Aorta (tissue), 5 donors: ENCODE measurements around the gene CCDC6. TPM values are rescaled to one million over a fixed set of nuclear protein-coding genes. Genes with fewer than 3 reads are reported as not detected.

Experiments used
- ATAC-seq: fragments of 200-7000 bp; cut with Tn5 transposase; one replicate; pipeline ENCODE4 v1.9.1; 2022; ENCODE audit warnings: moderate library complexity; ENCODE audit not compliant: low FRiP score
- DNase-seq, 2 donors: peaks; one replicate each; pipeline ENCODE4 v3.0.0-alpha.2; 2020
- H3K27ac ChIP-seq, 2 donors: one replicate each; pipeline ENCODE4 v1.5.1; 2013; ENCODE audit warnings: low read length in 2 of 2, mild to moderate bottlenecking in 2 of 2, moderate library complexity in 2 of 2, control low read depth in 1 of 2, inconsistent platforms in 1 of 2, low read depth in 1 of 2
- H3K27me3 ChIP-seq, 2 donors: one replicate each; pipeline ENCODE4 v1.6.1; 2013; ENCODE audit warnings: control low read depth in 1 of 2, low read length in 1 of 2, mild to moderate bottlenecking in 1 of 2, moderate library complexity in 1 of 2; ENCODE audit not compliant: insufficient read depth in 2 of 2, control insufficient read depth in 1 of 2
- H3K36me3 ChIP-seq, 2 donors: one replicate each; pipeline ENCODE4 v1.6.1; 2013; ENCODE audit warnings: control low read depth in 1 of 2, low read length in 1 of 2, mild to moderate bottlenecking in 1 of 2; ENCODE audit not compliant: insufficient read depth in 2 of 2, control insufficient read depth in 1 of 2
- H3K4me1 ChIP-seq, 2 donors: one replicate each; pipeline ENCODE4 v1.6.1; 2013; ENCODE audit warnings: low read length in 2 of 2, control low read depth in 1 of 2, mild to moderate bottlenecking in 1 of 2, moderate library complexity in 1 of 2; ENCODE audit not compliant: insufficient read depth in 2 of 2, control insufficient read depth in 1 of 2
- H3K4me3 ChIP-seq, 2 donors: one replicate each; pipeline ENCODE4 v1.5.1; 2013; ENCODE audit warnings: low read length in 2 of 2, control low read depth in 1 of 2, mild to moderate bottlenecking in 1 of 2
- H3K9me3 ChIP-seq: one replicate; pipeline ENCODE4 v1.6.1; 2013; ENCODE audit warnings: mild to moderate bottlenecking, low read length; ENCODE audit not compliant: control insufficient read depth
- WGBS, 2 donors: extraction: QIAGEN DNeasy Blood & Tissue Kit; methylation state at CpG; one replicate each; pipeline ENCODE4 v1.1.7; 2013; 5-methylcytosine and 5-hydroxymethylcytosine counted together
- intact Hi-C, 2 donors: fragments of 100-400 bp; cut with DNase I; formaldehyde crosslinking; loops; one replicate each; pipeline versions ENCODE4 v1.14.2 to v1.15.0; 2022
- polyA plus RNA-seq, 2 donors: library from polyadenylated mRNA; stranded (reverse); fragments of 200-250 nt; gene quantifications; one replicate each; pipeline ENCODE4 v1.2.3, GENCODE V29; 2013
- total RNA-seq, 2 donors: library from RNA; stranded (reverse); fragmentation: NEBNext Ultra II Directional; extraction: Animal tissue kit (Norgen Biotek cat#: 25700); gene quantifications; one replicate each; pipeline ENCODE4 v1.2.1, GENCODE V29; 2021
- donor health status: healthy with polysubstance abuse.
- donor health status: Bipolar disorder and iron deficiency.
- donor health status: DM: no; HTN: no; CAD: no.
- donor health status: DM: no; HTN: no; CAD: no.
- donor health status: DM: yes; HTN: yes; CAD: no.

The CCDC6 gene
- total and polyA plus RNA-seq, 4 donors, result 21.8 to 90.0 (median 51.7) TPM

- Histone ChIP-seq H3K27me3 (no peaks in the 10 kb centered on the region), H3K4me1 (no peaks in the 10 kb centered on the region), H3K9me3 (no peaks in the 10 kb centered on the region), H3K36me3 (no peaks in the 10 kb centered on the region), H3K4me3 (no peak overlapping the region), H3K27ac (no peak overlapping the region)
- whole genome bisulfite sequencing, 2 donors, result 91 to 100% methylated on average over 1 of the region's 1 CpG
- intact Hi-C loops, result loop anchor here (5.0 to 10.0 kb wide), 7 partner anchors 68 to 675 kb away; no protein-coding TSS in a partner anchor
- no peak for ATAC-seq
- DNase-seq, result no peak
Measured at GRCh38 chr10:59909815-59910214, 3.5 kb upstream of the CCDC6 start.

GRCh38 chr10:59908808-59909143, 2.4 kb upstream of the CCDC6 start:
- H3K36me3 ChIP-seq, result no peaks in the 10 kb centered on the region
- H3K27me3 ChIP-seq, result no peaks in the 10 kb centered on the region
- peaks cover 0 to 1% of the 10 kb centered on the region in 2 donors for H3K4me1 ChIP-seq
- no peak overlapping the region for H3K4me3 ChIP-seq
- 23 to 37% methylated on average over 4 of the region's 4 CpGs for WGBS, 2 donors
- H3K27ac ChIP-seq, result peak overlapping the region in 1 of 2 donors; percentile 31
- intact Hi-C loops, result loop anchor here (5.0 to 10.0 kb wide), 7 partner anchors 66 to 674 kb away; no protein-coding TSS in a partner anchor
- H3K9me3 ChIP-seq, result no peaks in the 10 kb centered on the region
- ATAC-seq (no peak), DNase-seq (no peak)

DNA sequence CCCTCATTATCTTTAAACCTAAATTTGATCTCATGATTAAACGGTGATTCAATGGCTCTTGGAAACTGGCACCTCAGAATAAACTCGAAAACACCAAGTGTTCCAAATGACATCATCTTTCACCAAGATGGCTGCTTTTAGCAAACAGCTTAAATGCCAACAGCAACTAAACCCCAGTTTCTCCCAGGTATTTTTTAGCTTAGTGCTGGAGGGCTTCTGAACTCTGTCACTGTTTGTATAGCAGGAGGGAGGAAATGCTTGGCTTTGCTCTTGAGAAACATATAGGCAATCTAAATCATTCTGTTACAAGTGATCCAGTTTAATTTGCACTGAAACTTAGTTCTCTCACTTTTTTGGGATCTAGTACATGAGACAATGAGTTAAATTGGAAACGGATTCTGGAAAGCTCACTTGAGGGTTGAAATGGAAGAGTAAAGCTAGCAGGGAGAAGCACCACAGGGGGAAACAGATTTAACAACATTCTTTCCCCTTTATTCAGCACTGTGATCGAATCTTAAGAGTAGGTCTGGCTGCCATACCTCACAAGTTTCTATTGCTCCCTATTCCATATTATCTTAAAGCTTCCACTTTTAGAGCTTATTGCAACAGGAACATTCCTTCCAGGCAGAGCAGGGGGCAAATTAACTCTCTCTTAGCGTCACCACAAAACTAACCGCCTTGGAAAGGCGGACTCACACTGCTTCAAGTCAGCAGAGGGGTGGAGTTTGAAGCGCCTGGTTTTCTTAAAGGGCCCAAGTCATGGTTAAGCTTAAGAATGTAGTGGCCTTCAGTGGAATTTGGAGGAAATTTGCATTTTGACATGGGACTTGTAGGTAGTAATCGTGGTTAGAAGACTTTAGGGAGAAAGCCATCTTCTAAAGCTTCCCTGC, 1.8 kb upstream of the CCDC6 start:
- H3K4me1 ChIP-seq, result peaks cover 0 to 1% of the 10 kb centered on the region in 2 donors
- H3K27me3 ChIP-seq, result no peaks in the 10 kb centered on the region
- no peaks in the 10 kb centered on the region for H3K9me3 ChIP-seq
- peak in 1 of 2 donors; percentile 83 for DNase-seq
- H3K27ac ChIP-seq, result peak overlapping the region; percentile 91 to 100
- intact Hi-C loops, result loop anchor here (2.0 to 10.0 kb wide), 8 partner anchors 35 to 673 kb away; no protein-coding TSS in a partner anchor
- no peaks in the 10 kb centered on the region for H3K36me3 ChIP-seq
- WGBS, 2 donors, result 0% methylated on average over 9 of the region's 9 CpGs
- peak overlapping the region; percentile 81 to 90 for H3K4me3 ChIP-seq
- peak; percentile 74 for ATAC-seq

DNA sequence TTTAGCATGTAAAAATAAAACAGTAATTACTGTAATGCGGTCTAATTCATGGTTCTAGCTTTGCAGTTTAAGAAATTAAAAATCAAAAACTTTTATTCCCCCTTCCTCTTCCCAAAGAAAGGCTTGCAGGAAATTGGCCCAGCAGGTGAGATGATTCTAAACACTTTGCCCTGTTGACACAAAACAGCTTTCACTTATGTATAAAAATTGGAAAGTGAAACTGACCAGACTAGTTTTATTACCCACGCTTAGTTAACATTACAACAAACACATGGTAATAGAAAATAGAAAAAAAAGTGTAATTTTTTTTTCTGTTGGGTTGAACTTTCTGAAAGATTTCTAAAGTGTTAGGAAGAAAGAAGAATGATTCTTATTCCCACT, 1.2 kb upstream of the CCDC6 start:
- DNase-seq (no peak), ATAC-seq (no peak)
- no peaks in the 10 kb centered on the region for H3K9me3 ChIP-seq
- no peak overlapping the region for H3K4me3 ChIP-seq
- 3 to 7% methylated on average over 2 of the region's 2 CpGs for WGBS, 2 donors
- H3K27ac ChIP-seq, result peak overlapping the region in 1 of 2 donors; percentile 100
- intact Hi-C loops, result loop anchor here (2.0 to 10.0 kb wide), 8 partner anchors 35 to 673 kb away; no protein-coding TSS in a partner anchor
- H3K27me3 ChIP-seq, result no peaks in the 10 kb centered on the region
- H3K4me1 ChIP-seq, result peaks cover 0 to 1% of the 10 kb centered on the region in 2 donors
- no peaks in the 10 kb centered on the region for H3K36me3 ChIP-seq

GRCh38 chr10:59905731-59906416, 482 bp downstream of the CCDC6 start:
- intact Hi-C loops, result loop anchor here (2.0 to 10.0 kb wide), 8 partner anchors 33 to 671 kb away; no protein-coding TSS in a partner anchor
- peak overlapping the region; percentile 82 to 94 for H3K4me3 ChIP-seq
- H3K36me3 ChIP-seq, result no peaks in the 10 kb centered on the region
- peaks cover 1 to 2% of the 10 kb centered on the region in 2 donors for H3K4me1 ChIP-seq
- ATAC-seq (peak; percentile 2), DNase-seq (peak; percentile 57 to 80)
- 0 to 1% methylated on average over 34 to 56 of the region's 56 CpGs for WGBS, 2 donors
- H3K27ac ChIP-seq, result peak overlapping the region; percentile 64 to 81
- H3K9me3 ChIP-seq, result no peaks in the 10 kb centered on the region
- no peaks in the 10 kb centered on the region for H3K27me3 ChIP-seq

GRCh38 chr10:59905066-59905730, 1.2 kb downstream of the CCDC6 start:
- Histone ChIP-seq H3K36me3 (no peaks in the 10 kb centered on the region), H3K9me3 (no peaks in the 10 kb centered on the region), H3K4me3 (peak overlapping the region; percentile 82 to 94), H3K27ac (peak overlapping the region; percentile 64 to 81), H3K27me3 (no peaks in the 10 kb centered on the region), H3K4me1 (peaks cover 1 to 2% of the 10 kb centered on the region in 2 donors)
- ATAC-seq (peak; percentile 47), DNase-seq (peak; percentile 73 to 84)
- 1% methylated on average over 23 of the region's 23 CpGs for WGBS, 2 donors
- intact Hi-C loops, result loop anchor here (5.0 to 10.0 kb wide), 7 partner anchors 63 to 670 kb away; no protein-coding TSS in a partner anchor

- Histone ChIP-seq H3K27me3 (no peaks in the 10 kb centered on the region), H3K4me1 (peaks cover 3 to 5% of the 10 kb centered on the region in 2 donors), H3K9me3 (no peaks in the 10 kb centered on the region), H3K4me3 (peak overlapping the region; percentile 82 to 94), H3K27ac (peak overlapping the region in 1 of 2 donors; percentile 81), H3K36me3 (no peaks in the 10 kb centered on the region)
- DNase-seq, result no peak
- intact Hi-C loops, result loop anchor here (5.0 to 10.0 kb wide), 8 partner anchors 47 to 670 kb away; no protein-coding TSS in a partner anchor
- no peak for ATAC-seq
- 12 to 13% methylated on average over 7 of the region's 7 CpGs for WGBS, 2 donors
Measured at GRCh38 chr10:59904426-59905065, 1.8 kb downstream of the CCDC6 start.

GRCh38 chr10:59903871-59904270, 2.5 kb downstream of the CCDC6 start:
- DNase-seq (no peak), ATAC-seq (no peak)
- Histone ChIP-seq H3K9me3 (no peaks in the 10 kb centered on the region), H3K27me3 (no peaks in the 10 kb centered on the region), H3K36me3 (no peaks in the 10 kb centered on the region), H3K4me1 (peaks cover 4 to 7% of the 10 kb centered on the region in 2 donors), H3K27ac (no peak overlapping the region), H3K4me3 (peak overlapping the region; percentile 82 to 94)
- intact Hi-C loops, result loop anchor here (5.0 to 10.0 kb wide), 3 partner anchors 47 to 669 kb away; no protein-coding TSS in a partner anchor
- 20 to 23% methylated on average over 6 of the region's 6 CpGs for WGBS, 2 donors
